ENCODE results near the gene BTBD7.
A peak's percentile ranks its signal among the peaks of the same experiment; 100 is the strongest.

The BTBD7 gene

DNA sequence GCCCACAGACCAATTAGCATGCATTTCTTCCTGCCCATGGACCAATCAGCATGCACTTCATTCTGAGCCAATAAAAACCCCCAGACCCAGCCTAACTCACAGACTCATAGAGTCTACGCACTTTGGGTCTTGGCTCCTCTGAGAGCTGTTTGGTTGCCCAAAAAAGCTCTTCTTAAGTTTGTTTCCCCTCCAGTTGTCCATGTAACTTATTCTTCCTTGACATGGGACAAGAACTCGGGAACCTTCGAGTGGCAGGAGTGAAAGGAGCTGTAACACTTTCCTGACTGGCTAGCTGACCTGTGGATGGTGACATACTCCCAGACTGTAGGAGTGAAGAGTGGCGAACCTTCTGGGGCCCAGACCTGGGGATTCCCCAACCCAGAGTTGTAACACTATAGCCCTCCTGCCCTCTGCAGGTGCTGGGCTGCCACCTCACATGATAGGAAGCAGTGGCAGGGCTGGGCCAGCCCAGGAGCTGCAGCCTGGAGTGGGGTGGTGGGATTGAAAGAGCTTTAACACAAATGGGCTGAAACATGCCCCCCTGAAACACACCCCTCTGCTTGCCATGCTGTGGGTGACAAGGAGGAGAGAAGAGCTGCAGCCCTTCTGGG, 4.4 kb upstream of the BTBD7 start:
- Histone ChIP-seq H3K4me1 (ENCODE audit: control extremely low read depth in 1 of 4, control insufficient read depth in 4 of 4, insufficient read depth in 4 of 4, low read length in 3 of 4) (peaks cover 6 to 11% (median 8%) of the 10 kb centered on the region in 4 experiments), H3K36me3 (ENCODE audit: control insufficient read depth in 4 of 4, insufficient read depth in 4 of 4, low read length in 3 of 4) (no peaks in the 10 kb centered on the region), H3K9me3 (ENCODE audit: control extremely low read depth in 1 of 5, control insufficient read depth in 4 of 5, insufficient read depth in 2 of 5, low read depth in 1 of 5, low read length in 4 of 5) (peaks cover 3 to 21% (median 15%) of the 10 kb centered on the region in 5 experiments), H3K27me3 (replicated peaks in 2 of 5; ENCODE audit: control insufficient read depth in 4 of 5, insufficient read depth in 5 of 5, low read length in 4 of 5) (no peaks in the 10 kb centered on the region), H3K4me3 (ENCODE audit: control insufficient read depth in 1 of 7, extremely low read depth in 1 of 7, insufficient read depth in 4 of 7, low read depth in 2 of 7, low read length in 6 of 7) (no peak overlapping the region), H3K27ac (ENCODE audit: insufficient read depth in 1 of 2, low read depth in 1 of 2, low read length in 2 of 2, poor library complexity in 1 of 2, severe bottlenecking in 2 of 2) (no peak overlapping the region)
- ChIA-PET POLR2A (no interaction called here), CTCF (no interaction called here)
- 93% methylated on average over 3 of the region's 4 CpGs for WGBS (ENCODE audit: insufficient coverage)
- DNase-seq: no peak

GRCh38 chr14:93333631-93334103, 831 bp upstream of the BTBD7 start:
- Histone ChIP-seq H3K36me3 (ENCODE audit: control insufficient read depth in 4 of 4, insufficient read depth in 4 of 4, low read length in 3 of 4) (no peaks in the 10 kb centered on the region), H3K9me3 (ENCODE audit: control extremely low read depth in 1 of 5, control insufficient read depth in 4 of 5, insufficient read depth in 2 of 5, low read depth in 1 of 5, low read length in 4 of 5) (peaks cover 0 to 13% (median 8%) of the 10 kb centered on the region in 5 experiments), H3K4me1 (ENCODE audit: control extremely low read depth in 1 of 4, control insufficient read depth in 4 of 4, insufficient read depth in 4 of 4, low read length in 3 of 4) (peaks cover 19 to 38% (median 24%) of the 10 kb centered on the region in 4 experiments), H3K27me3 (replicated peaks in 2 of 5; ENCODE audit: control insufficient read depth in 4 of 5, insufficient read depth in 5 of 5, low read length in 4 of 5) (no peaks in the 10 kb centered on the region), H3K4me3 (ENCODE audit: control insufficient read depth in 1 of 7, extremely low read depth in 1 of 7, insufficient read depth in 4 of 7, low read depth in 2 of 7, low read length in 6 of 7) (peak overlapping the region in 6 of 7 experiments; percentile 73 to 97 (median 87)), H3K27ac (ENCODE audit: insufficient read depth in 1 of 2, low read depth in 1 of 2, low read length in 2 of 2, poor library complexity in 1 of 2, severe bottlenecking in 2 of 2) (peak overlapping the region; percentile 83 to 93)
- DNase-seq: no peak
- ChIA-PET POLR2A (no interaction called here), CTCF (interaction anchor here (1.0 kb wide), 1 partner anchor 36 kb away, joined by 3 read pairs; no protein-coding TSS in a partner anchor)
- 11% methylated on average over 6 of the region's 7 CpGs for WGBS (ENCODE audit: insufficient coverage)

GRCh38 chr14:93332397-93332852, 411 bp downstream of the BTBD7 start:
- Histone ChIP-seq H3K27me3 (replicated peaks in 2 of 5; ENCODE audit: control insufficient read depth in 4 of 5, insufficient read depth in 5 of 5, low read length in 4 of 5) (no peaks in the 10 kb centered on the region), H3K27ac (ENCODE audit: insufficient read depth in 1 of 2, low read depth in 1 of 2, low read length in 2 of 2, poor library complexity in 1 of 2, severe bottlenecking in 2 of 2) (peak overlapping the region; percentile 71 to 93), H3K36me3 (ENCODE audit: control insufficient read depth in 4 of 4, insufficient read depth in 4 of 4, low read length in 3 of 4) (no peaks in the 10 kb centered on the region), H3K4me1 (ENCODE audit: control extremely low read depth in 1 of 4, control insufficient read depth in 4 of 4, insufficient read depth in 4 of 4, low read length in 3 of 4) (peaks cover 19 to 38% (median 24%) of the 10 kb centered on the region in 4 experiments), H3K9me3 (ENCODE audit: control extremely low read depth in 1 of 5, control insufficient read depth in 4 of 5, insufficient read depth in 2 of 5, low read depth in 1 of 5, low read length in 4 of 5) (peaks cover 0 to 8% (median 6%) of the 10 kb centered on the region in 5 experiments), H3K4me3 (ENCODE audit: control insufficient read depth in 1 of 7, extremely low read depth in 1 of 7, insufficient read depth in 4 of 7, low read depth in 2 of 7, low read length in 6 of 7) (peak overlapping the region; percentile 73 to 97 (median 88))
- ChIA-PET POLR2A (interaction anchor here (0.9 kb wide), 1 partner anchor 14 kb away, joined by 3 read pairs; no protein-coding TSS in a partner anchor), CTCF (interaction anchor here (1.0 kb wide), 1 partner anchor 14 kb away, joined by 3 read pairs; no protein-coding TSS in a partner anchor)
- WGBS (ENCODE audit: insufficient coverage): under 1% methylated on average over 49 of the region's 61 CpGs
- DNase-seq: peak; percentile 31 to 58 (median 43)

DNA sequence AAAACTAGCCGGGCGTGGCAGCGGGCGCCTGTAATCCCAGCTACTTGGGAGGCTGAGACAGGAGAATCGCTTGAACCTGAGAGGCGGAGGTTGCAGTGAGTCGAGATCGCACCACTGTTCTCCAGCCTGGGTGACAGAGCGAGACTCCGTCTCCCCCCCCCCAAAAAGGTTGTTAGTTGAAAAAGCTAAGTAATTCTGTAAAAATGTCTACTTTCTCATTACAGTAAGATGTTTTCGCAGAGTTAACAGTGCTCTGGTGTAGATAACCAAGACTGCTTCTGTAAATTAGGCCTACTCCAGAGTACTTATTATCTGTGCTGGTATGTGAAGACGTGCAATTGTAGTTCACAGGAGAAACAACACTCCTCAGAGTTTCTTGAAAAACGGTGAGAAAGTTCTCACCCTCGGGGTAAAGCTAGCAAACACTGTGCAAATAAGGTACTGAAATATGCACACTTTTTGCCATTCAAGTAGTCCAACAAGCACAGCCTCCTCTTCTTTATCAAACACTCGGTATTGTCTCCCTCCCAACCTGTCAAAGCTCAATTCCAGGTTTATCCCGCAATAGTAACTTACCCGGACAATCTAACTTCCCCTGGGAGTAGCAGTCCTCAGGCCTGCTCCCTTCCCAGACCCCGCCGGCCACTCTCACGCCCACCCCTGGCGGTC, 974 bp downstream of the BTBD7 start:
- CTCF ChIA-PET: interaction anchor here (1.0 to 1.5 kb wide), 4 partner anchors 13 to 128 kb away, joined by 3 to 4 read pairs (median 4); no protein-coding TSS in a partner anchor

DNA sequence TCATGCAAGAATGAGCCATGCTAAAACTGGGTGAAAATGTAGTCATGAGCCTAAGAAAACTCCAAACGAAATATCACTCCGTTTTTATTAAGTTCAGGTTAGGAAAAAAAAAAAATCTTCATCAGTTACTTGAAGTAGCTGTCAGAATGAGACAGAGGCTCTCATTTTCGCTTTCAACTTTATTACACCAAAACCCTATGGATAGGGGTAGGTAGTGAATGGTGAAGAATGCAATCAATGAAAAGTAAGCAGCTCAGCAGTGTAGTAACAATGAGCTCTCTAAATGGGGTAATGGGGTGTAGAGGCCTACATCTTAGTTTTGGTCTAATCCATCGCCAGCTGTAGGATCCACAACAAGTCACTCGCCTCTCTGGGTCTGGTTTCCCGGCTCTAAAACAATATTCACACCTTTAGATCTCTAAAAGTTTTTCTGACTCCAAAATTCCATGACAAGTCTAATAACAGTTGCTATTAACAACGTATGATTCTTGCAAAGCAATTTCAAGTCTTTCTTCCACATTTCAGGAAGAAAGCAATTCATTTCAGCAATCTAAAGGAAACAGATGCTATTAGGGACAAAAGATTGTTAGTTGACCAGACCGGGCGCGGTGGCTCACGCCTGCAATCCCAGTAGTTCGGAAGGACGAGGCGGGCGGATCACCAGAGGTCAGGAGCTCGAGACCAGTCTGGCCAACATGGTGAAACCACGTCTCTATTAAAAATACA, 1.7 kb downstream of the BTBD7 start:
- ChIA-PET POLR2A (no interaction called here), CTCF (interaction anchor here (0.6 to 1.5 kb wide), 5 partner anchors 12 to 499 kb away, joined by 3 to 4 read pairs (median 3); no protein-coding TSS in a partner anchor)
- Histone ChIP-seq H3K4me3 (ENCODE audit: control insufficient read depth in 1 of 7, extremely low read depth in 1 of 7, insufficient read depth in 4 of 7, low read depth in 2 of 7, low read length in 6 of 7) (peak overlapping the region in 6 of 7 experiments; percentile 73 to 97 (median 87)), H3K36me3 (ENCODE audit: control insufficient read depth in 4 of 4, insufficient read depth in 4 of 4, low read length in 3 of 4) (no peaks in the 10 kb centered on the region), H3K27ac (ENCODE audit: insufficient read depth in 1 of 2, low read depth in 1 of 2, low read length in 2 of 2, poor library complexity in 1 of 2, severe bottlenecking in 2 of 2) (peak overlapping the region in 1 of 2 experiments; percentile 93), H3K9me3 (ENCODE audit: control extremely low read depth in 1 of 5, control insufficient read depth in 4 of 5, insufficient read depth in 2 of 5, low read depth in 1 of 5, low read length in 4 of 5) (no peaks in the 10 kb centered on the region), H3K27me3 (replicated peaks in 2 of 5; ENCODE audit: control insufficient read depth in 4 of 5, insufficient read depth in 5 of 5, low read length in 4 of 5) (no peaks in the 10 kb centered on the region), H3K4me1 (ENCODE audit: control extremely low read depth in 1 of 4, control insufficient read depth in 4 of 4, insufficient read depth in 4 of 4, low read length in 3 of 4) (peaks cover 19 to 38% (median 24%) of the 10 kb centered on the region in 4 experiments)
- DNase-seq: peak in 2 of 3 donors; percentile 37 to 59
- 7% methylated on average over 13 of the region's 17 CpGs for WGBS (ENCODE audit: insufficient coverage)

More for the DNA sequence above, 974 bp downstream of the BTBD7 start:
- Histone ChIP-seq H3K4me1 (ENCODE audit: control extremely low read depth in 1 of 4, control insufficient read depth in 4 of 4, insufficient read depth in 4 of 4, low read length in 3 of 4) (peaks cover 19 to 38% (median 24%) of the 10 kb centered on the region in 4 experiments), H3K9me3 (ENCODE audit: control extremely low read depth in 1 of 5, control insufficient read depth in 4 of 5, insufficient read depth in 2 of 5, low read depth in 1 of 5, low read length in 4 of 5) (peaks cover 0 to 3% (median 1%) of the 10 kb centered on the region in 5 experiments), H3K27ac (ENCODE audit: insufficient read depth in 1 of 2, low read depth in 1 of 2, low read length in 2 of 2, poor library complexity in 1 of 2, severe bottlenecking in 2 of 2) (peak overlapping the region; percentile 71 to 93), H3K36me3 (ENCODE audit: control insufficient read depth in 4 of 4, insufficient read depth in 4 of 4, low read length in 3 of 4) (no peaks in the 10 kb centered on the region), H3K27me3 (replicated peaks in 2 of 5; ENCODE audit: control insufficient read depth in 4 of 5, insufficient read depth in 5 of 5, low read length in 4 of 5) (no peaks in the 10 kb centered on the region), H3K4me3 (ENCODE audit: control insufficient read depth in 1 of 7, extremely low read depth in 1 of 7, insufficient read depth in 4 of 7, low read depth in 2 of 7, low read length in 6 of 7) (peak overlapping the region; percentile 73 to 97 (median 88))
- WGBS (ENCODE audit: insufficient coverage): 17% methylated on average over 15 of the region's 21 CpGs
- peak in 2 of 3 donors; percentile 33 to 45 for DNase-seq
- POLR2A ChIA-PET: interaction anchor here (0.9 kb wide), 1 partner anchor 14 kb away, joined by 3 read pairs; no protein-coding TSS in a partner anchor

DNA sequence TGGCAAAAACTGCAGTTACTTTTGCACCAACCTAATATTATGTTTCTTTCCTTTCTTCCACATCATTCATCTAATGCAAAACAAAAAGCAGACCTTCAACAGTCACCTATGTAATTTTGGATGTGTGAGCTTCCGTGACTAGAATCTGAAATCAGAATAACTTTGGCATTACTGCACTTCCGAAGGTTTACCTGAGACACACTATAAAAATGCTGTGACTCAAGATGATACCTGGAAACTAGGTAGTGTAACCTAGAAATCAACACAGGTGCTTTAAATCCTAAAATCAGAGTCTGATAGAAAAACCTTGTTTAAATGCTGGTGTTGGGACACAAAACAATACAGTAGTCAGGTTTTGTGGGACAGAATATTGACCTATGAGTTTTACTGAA, 2.2 kb downstream of the BTBD7 start:
- CTCF ChIA-PET: interaction anchor here (0.9 to 1.5 kb wide), 4 partner anchors 11 to 127 kb away, joined by 3 to 4 read pairs (median 4); no protein-coding TSS in a partner anchor
- DNase-seq: no peak
- 100% methylated on average over 2 of the region's 2 CpGs for WGBS (ENCODE audit: insufficient coverage)
- H3K27ac ChIP-seq (ENCODE audit: insufficient read depth in 1 of 2, low read depth in 1 of 2, low read length in 2 of 2, poor library complexity in 1 of 2, severe bottlenecking in 2 of 2): peak overlapping the region in 1 of 2 experiments; percentile 93
- H3K4me1 ChIP-seq (ENCODE audit: control extremely low read depth in 1 of 4, control insufficient read depth in 4 of 4, insufficient read depth in 4 of 4, low read length in 3 of 4): peaks cover 19 to 38% (median 24%) of the 10 kb centered on the region in 4 experiments
- POLR2A ChIA-PET: no interaction called here
- no peaks in the 10 kb centered on the region for H3K9me3 ChIP-seq (ENCODE audit: control extremely low read depth in 1 of 5, control insufficient read depth in 4 of 5, insufficient read depth in 2 of 5, low read depth in 1 of 5, low read length in 4 of 5)
- no peaks in the 10 kb centered on the region for H3K36me3 ChIP-seq (ENCODE audit: control insufficient read depth in 4 of 4, insufficient read depth in 4 of 4, low read length in 3 of 4)
- H3K4me3 ChIP-seq (ENCODE audit: control insufficient read depth in 1 of 7, extremely low read depth in 1 of 7, insufficient read depth in 4 of 7, low read depth in 2 of 7, low read length in 6 of 7): peak overlapping the region in 2 of 7 experiments; percentile 94 to 97
- no peaks in the 10 kb centered on the region for H3K27me3 ChIP-seq (replicated peaks in 2 of 5; ENCODE audit: control insufficient read depth in 4 of 5, insufficient read depth in 5 of 5, low read length in 4 of 5)

Data from common myeloid progenitor, CD34-positive (primary cell).